GM19351 (cell line): ENCODE measurements around the gene MAP1LC3A.

Experiments used
- ATAC-seq: cut with Tn5 transposase; IDR thresholded peaks from one replicate; pipeline ENCODE4 v1.9.1; 2021; ENCODE audit warnings: mild to moderate bottlenecking, moderate library complexity; ENCODE audit not compliant: unreplicated experiment

The MAP1LC3A gene

DNA sequence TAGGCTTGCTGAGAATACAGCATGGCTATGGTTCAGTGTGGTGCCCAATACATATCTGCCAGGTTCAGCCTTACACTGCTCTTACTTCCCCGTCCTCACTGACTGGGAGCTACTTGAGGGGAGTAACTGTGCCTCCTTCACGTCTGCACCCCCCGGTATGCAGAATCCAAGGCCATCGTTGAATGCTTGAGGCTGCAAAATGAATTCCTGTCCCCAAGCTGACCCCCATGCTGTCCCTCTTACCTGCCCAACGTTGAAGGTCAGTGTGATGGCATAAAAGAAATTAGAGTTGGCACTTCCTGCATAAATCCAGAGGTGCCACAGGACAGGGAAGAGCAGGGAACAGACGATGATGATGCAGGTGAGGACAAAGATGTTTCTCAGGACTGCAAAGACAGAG is 16.3 kb downstream of the MAP1LC3A start:
- ATAC-seq = no peak

DNA sequence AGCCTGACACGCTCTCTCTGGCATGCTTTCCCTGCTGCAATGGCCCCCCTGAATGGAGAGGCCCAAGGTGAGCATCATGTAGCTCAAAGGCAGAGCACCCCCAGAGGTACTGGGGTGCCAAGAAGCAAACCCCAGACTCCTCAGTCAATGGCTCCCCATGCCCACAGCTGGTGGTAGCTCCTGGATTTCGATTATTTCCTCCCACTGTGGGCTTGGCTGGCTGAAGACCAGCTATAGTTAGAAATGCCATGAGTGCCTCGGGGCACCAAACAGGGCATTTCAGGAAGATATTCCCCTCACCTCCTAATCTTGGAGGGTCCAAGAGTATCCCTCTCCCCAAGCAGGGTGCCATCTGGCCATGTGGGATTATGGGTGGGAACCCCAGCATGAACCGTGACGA is 16.8 kb downstream of the MAP1LC3A start:
- no peak for ATAC-seq

DNA sequence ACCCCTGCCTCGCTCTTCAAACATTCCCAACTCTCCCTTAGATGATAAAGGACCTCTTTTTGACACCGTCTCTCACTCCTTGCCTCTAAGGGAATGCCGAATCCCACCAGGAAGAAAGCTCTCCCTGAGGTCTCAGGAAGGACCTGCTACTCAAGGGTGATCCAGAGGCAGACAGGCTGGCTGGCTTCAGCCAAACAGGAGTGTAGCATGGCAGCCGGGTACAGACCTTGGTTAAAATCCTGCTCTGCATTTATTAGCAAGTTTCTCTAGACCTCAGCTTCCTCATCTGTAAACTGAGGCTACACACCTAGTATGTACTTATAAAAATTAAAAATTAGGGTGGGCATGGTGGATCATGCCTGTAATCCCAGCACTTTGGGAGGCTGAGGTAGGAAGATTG is 17.2 kb downstream of the MAP1LC3A start:
- ATAC-seq = no peak

DNA sequence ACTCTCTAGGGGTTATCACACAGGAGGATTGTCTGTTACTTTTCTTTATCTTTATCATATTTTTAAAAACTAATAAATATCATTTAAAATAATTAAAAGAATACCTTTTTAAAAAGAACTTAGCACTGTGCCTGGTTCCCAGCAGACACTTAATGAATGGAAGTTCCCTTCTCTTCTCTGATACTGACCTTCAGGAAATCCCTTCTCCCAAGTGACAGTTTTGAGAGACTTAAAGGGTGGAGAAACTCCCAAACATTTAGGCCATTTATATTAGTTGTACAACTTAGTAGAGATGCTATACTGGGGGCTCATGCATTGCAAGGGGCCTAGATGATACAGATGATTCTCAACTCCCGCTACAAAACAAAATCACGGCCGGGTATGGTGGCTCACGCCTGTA is 18.5 kb downstream of the MAP1LC3A start:
- no peak for ATAC-seq

DNA sequence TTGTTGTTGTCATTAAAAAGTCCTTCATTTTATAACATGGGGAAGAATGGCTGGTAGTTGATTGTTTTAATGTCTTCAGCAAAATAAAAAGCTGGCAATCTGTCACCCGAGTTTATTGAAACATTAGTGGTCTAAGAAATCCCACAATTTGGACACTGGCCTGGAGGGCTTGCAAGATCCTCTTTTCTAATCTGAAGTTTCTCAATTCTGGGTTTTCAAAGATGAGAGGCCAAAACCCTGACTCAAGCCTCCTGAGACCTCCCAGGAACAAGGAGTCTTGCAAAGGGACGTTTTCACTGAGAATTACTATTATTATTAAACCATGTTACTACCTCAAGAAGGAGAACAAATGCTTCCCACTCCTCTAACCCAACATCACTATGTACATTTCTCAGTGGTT is 19.5 kb downstream of the MAP1LC3A start:
- ATAC-seq = no peak

DNA sequence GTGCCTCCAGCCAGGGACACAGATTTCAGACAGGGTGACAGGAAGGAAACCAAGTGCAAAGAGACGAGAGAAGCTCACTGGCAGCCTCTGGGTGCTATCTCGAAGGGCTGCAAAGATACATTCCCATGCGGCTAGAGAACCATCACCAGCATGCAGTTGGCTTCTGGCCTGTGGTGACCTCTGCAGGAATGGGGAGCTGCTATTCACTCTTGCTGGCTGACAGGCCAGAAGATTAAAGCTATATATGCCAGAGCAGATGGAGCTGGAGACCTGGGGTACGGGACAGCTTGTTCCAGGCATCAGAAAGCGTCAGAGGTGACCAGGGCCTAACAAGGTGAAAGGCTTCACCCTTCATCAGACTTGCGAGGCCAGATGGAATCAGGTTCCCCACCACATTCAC is 20.0 kb downstream of the MAP1LC3A start:
- ATAC-seq = no peak

DNA sequence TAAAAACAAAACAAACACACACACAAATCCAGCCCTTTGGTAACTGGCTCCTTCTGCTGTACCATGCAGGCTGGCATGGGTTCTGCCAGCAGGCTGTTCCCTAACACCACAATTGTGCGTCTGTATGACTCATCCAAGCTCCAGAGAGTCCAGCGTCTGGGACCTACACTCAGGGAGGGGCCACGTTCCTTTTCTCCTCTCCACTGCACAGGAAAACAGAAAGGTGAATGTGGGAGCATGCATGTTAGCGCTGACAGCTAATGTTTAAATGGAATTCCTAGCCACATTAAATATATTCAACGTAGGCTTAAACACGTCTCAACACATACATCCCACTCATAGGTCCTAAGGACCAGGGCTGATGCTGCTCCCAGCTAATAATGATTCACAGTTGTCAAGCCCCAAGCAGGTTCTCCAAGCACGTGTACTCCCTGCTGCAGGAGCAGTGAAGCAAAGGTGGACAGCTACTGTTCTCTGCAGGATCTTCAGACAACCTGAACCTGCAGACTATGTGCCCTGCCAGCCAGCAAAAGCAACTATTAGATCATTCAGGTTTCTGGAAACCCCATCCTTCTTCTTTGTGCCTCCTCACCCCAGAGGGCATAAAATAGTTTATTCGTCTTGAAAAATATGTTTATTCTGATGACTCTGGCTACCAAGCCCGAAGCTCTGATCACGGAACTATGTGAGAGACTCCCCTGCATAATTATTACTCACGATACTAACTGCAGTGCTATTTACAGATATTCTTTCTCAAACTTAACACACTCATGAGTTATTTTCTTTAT is 20.9 kb downstream of the MAP1LC3A start:
- no peak for ATAC-seq

DNA sequence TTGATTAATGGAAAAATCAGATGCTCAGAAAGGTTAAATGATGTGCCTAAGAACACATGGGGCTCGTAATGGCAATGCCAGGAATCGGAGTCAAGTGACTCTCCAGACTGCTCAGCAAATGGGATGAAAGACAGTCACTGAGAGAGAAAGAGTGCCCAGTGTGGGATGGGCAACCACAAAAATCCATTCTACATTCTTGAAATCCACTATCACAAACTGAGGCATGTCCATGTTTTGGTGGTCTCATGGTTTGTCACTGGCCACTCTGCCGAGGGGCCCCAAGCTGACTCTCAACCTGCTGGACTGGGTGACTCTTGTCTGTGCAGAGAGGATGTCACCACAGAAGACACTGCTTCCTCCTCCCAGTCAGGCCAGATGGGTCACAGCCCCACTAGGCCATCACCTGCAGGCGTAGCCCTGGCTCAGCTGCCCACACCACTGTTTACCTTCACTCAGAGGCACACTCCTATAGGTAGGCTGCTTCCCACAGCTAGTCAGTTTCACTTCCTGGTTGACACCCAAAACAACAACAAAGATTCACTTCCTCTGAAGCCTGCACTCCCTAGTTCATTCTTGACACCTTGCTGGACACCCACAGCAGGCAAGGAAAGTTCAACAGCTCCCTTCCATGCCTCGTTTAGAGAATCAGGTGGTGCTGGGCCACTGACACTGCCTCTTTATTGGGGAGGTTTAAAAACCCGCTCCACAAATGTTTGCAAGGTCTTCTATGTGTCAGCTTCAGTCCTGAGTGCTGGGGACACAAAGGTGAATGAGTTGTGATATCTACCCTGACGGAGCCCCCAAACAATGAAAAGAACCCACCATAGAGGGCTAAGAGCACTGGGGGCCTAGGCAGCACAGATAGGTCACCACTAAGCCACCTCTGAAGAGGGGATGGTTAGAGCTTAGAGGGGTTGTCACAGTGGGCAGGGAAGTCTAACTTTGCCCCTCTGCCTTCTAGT is 21.7 kb downstream of the MAP1LC3A start:
- peak; percentile 80 for ATAC-seq

DNA sequence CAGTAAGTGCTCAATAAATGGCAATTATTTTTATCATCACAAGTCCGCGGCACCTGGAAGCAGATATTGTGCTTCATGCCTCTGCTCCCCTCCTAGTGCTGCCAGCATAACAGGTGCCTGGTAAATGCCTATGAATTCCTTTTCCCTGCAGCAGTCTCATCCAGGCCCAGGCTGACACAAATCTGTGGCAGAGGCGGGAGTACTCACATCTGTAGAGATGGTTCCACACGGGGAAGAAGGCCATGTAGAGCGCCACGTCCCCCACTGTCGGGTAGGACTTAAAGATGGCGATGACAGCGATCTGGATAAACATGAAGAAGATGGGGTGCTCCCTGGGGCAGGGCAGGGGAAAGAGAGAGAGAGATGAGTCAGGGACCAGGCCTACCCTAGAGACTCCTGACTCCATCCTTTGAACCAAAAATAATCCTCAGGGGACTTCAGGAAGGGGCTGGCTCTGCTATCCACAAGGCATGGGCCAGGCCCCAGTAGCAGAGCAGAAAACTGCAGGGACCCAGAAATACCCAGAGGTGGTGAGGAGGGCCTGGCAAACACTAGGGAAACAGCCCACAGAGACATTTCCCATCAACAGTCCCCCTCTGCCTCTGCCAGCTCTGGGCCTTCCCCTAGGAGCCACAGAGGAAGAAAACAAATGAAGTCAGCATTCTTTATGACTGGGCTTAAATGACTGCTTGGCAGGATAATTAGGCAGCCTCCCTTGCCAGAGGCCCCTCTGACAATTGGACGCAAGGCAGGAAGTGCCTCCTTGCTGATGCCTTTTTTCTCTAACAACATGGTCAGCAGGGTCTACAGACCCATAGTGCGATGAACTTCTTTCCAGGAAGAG is 23.0 kb downstream of the MAP1LC3A start:
- no peak for ATAC-seq

DNA sequence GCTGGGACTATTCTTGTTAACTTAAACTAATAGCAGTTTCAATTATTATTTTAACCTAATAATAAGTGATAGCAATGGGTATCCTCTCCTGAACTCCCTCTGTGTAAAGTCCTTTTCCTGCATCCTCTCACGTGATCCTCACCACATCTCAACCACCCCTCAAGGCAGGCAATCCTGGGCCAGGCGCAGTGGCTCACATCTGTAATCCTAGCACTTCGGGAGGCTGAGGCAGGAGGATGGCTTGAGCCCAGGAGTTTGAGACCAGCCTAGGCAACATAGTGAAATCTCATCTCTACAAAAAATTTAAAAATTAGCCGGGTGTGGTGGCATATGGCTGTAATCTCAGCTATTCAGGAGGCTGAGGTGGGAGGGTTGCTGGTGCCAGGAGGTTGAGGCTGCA is 23.7 kb downstream of the MAP1LC3A start:
- no peak for ATAC-seq

DNA sequence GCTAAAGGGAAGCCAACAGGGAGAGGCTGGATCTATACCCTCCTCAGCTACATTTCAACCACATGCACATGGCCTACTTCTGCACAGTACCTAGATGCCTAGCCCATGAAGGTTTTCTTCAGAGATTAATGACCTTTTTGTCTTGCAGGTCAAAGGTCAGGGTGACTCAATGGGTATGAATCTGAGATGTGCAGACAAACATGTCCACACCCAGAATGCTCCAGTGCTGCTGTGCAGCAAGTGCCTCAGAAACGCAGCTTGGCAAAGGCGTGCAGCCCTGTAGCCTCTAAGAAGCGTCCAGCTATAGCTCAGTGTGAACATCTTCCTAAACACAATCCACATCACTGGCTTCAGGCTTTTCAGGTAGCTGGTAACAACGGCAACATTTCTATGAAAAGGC is 24.4 kb downstream of the MAP1LC3A start:
- ATAC-seq = no peak

DNA sequence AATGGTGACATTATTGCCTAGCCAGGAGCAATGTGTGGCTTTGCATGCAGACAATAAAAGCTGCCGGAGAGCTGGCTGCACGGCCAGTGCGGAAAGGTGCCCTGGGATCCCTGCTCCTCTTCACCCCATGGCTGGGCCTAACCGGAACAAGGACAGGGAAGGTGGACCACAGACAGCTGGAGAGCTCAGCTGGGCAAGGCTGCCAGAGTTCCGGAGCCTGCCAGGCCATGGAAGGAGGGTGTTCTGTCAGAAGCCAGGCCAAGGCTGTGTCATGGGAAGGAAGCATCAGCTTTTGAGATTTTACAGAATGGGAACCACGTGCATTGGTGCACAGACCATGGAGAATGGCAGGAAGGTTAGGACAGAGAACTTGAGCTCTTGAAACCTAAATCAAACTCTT is 25.0 kb downstream of the MAP1LC3A start:
- ATAC-seq = no peak

DNA sequence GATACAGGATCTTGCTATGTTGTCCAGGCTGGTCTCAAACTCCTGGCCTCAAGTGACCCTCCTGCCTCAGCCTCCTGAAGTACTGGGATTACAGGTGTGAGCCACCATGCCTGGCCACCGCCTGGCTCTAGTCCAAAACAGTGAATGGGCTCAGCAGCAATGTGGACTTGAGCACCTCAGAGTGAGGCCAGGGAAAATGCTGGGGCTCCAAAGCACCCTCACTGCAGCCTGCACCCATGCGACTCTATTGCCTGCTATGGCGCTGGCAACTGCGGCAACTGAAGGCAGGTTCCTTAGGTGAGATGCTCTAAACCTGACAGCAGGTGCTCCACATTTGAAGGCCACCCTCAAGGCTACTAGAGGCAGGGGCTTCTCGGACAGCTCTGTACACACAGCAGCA is 26.5 kb downstream of the MAP1LC3A start:
- ATAC-seq = no peak

DNA sequence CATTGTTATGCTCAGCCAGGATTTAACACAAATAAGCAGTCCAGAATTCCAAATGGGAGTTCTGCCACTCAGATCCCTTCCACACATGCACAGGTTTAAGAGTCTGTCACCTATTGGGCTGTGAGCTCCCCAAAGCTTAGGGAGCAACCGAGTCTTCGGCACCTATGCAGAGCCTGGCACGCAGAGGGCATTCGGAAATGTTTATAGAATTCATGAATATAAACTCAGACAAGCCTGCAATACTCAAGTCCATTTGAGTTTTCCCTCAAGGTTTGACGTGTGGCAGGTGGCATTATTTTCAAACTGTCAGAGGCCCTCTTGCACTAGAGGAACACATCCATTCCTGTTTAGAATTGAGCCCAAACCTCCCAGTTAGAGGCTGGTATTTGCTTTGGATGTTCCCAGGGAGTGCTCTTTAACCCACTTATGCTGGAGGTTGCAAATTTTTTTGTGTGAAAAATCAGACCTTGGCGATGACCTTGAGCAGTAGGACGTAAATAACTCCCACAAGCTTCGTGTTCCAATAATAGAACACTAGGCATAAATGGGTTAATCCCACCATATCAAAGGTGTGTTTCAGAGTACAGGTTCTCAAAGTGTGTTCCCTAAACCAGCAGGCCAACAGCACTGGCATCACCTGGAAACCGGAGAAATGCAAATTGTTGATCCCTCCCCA is 28.1 kb downstream of the MAP1LC3A start:
- ATAC-seq = no peak

DNA sequence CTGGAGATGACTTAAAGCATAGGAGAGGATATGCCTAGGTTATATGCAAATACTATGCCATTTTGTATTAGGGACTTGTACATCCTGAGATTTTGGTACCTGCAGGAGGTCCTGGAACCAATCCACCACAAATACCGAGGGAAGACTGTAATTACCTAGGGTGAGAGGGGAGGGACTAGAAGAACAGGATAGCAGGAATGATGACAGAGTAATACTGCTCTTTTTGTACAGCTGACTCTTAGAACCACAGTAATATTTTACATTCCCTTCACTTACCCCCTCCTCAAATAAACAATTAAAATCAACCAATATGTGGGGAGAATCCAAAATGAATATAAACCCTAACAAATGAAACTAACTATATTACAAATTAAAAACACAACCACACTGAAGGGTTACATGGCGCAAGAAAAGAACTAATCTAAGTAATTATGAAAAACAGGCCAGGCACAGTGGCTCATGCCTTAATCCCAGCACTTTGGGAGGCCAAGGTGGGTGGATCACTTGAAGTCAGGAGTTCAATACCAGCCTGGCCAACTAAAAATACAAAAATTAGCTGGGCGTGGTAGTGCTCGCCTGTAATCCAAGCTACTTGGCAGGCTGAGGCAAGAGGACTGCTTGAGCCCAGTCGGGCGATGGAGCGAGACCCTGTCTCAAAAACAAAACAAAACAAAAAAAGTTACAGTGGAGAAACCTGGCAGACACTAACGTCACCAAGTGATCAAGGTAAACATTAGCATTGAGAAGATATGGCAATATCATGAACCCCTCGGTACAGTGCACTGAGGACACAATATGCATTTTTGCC is 37.1 kb downstream of the MAP1LC3A start:
- ATAC-seq = no peak

DNA sequence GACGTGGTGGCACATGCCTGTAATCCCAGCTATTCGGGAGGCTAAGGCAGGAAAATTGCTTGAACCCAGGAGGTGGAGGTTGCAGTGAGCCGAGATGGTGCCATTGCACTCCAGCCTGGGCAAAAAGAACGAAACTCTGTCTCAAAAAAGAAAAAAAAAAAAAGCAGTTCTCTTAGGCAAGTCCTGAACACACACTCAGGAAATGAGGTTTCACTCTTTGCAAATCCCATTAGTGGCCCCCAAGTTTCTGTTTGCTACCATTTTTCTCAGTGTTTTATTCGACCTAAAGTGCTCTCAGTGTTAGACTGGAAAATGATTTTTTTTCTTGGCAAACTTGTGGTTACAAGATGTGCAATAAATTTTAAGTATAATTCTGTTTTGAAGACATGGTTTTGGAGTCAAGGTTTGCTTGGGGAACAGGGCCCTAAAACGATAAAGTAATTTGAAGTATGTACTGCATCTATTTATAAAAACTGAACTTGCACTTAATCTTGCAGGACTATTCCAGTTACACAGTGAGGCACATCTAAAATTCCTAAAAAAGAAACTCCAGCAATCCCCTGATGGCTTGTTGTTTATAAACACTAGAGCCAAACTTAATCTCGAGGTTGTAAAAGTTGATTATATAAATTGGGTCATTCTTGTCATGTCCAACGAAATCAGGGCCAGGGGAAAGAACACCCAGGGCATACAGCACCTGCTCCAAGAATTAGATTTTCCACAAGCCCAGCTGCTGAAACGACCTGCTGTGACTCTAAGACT is 42.6 kb downstream of the MAP1LC3A start:
- ATAC-seq = no peak

DNA sequence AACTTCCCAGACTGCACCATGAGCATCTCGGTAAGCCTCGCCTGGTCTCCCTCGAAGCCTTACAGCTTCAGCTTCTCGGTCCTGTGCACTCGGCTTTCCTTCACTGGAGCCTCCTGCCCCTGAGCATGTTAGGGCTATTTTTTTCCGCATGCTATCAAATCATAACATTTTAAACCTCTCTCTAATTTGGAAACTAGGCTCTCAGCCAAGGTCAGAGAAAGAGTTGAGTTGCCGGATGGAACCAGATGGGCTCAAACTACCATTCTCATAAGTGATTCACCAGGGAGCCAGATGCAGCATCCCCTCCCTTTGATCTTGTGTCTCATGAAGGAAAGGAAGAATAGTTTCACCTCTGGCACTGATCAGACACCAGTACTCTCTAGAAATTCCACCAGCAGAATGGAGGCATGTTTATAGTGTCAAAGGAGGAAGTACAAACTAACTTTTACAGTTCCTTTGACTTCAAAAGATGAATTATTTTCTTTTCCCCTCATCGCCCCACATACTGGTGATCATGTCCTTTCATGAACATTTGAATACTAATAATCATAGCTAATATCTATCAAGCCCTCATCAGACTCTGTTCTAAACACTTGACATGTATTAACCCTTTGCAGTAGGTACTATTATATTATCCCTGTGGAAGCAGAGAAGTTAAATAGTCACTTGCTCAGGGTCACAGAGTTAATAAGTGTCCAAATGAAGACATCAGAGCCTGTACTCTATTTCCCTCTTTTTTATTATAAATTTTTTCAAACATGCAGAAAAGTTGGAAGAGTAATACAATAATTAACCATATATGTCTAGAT is 46.7 kb downstream of the MAP1LC3A start:
- no peak for ATAC-seq

DNA sequence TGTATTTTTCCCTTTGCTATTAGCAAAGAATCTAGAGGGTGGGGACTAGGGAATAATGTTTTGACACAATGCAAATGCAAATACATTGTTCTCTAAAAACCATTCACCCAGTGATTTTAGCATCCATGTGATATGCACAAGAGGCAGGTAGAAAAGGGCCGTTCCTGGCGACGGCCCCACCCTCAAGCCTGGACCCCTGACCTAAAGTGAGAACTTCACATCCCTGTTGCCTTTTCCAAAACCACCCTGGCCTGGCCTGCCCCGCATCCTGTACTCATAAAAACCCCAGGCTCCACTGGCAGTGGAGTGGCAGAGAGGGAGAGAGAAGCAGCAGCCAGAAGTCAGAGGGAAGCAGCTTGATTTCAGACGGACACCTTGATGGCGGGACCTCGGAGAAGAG is 48.5 kb downstream of the MAP1LC3A start:
- ATAC-seq = no peak
